LNCaP clone FGC (cell line): ENCODE results near the gene IL17REL.

Experiments
- DNase-seq: peaks from one replicate; pipeline ENCODE4 v3.0.0-alpha.2; 2011; ENCODE audit warnings: low read depth
- H3K4me3 ChIP-seq: 2 replicates; pipeline ENCODE4 v1.5.1; 2011; ENCODE audit warnings: mild to moderate bottlenecking, low read depth, low read length, control low read depth
- TF ChIP-seq, protein P1 (sequence below): IDR thresholded peaks from 2 replicates; pipeline ENCODE4 v1.5.1; 2012; ENCODE audit warnings: mild to moderate bottlenecking; ENCODE audit not compliant: control insufficient read depth, insufficient read depth; ENCODE audit errors: extremely low read depth

The IL17REL gene

DNA sequence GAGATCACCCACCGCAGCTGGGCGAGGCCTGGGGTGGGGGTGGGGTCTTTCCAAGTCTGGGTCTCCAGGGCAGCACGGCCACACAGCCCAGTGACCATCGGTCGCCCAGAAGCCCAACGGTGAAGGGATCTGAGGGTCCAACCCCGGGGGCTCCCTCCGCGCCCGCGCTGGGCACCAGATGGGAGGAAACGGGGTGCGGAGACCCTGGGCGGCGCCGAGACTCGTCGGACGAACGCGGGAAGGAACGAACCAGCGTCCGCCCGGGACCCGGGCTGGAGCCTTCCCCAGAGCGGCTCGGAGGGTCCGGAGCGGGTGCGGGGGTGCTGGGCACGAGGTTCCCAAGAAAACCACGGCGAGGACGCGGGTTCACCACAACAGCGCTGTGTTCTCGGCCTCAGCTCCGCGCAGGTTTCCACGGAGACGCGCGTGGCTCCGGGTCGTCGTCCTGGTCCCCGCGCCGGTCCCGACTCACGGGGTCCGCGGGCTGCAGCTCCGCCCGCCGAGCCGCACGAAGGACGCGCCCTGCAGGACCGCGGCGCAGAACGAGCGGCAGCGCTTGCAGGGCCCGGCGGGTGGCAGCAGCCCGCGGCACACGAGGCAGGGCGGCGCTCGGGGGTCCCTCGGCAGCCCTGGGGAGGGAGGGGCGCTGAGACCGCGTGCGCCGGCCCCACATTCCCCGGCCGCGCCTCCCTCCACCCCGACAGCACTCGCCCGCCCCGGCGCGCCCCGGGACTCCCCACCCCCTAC, 2.3 kb upstream of the IL17REL start:
- TF ChIP-seq, protein P1, sequence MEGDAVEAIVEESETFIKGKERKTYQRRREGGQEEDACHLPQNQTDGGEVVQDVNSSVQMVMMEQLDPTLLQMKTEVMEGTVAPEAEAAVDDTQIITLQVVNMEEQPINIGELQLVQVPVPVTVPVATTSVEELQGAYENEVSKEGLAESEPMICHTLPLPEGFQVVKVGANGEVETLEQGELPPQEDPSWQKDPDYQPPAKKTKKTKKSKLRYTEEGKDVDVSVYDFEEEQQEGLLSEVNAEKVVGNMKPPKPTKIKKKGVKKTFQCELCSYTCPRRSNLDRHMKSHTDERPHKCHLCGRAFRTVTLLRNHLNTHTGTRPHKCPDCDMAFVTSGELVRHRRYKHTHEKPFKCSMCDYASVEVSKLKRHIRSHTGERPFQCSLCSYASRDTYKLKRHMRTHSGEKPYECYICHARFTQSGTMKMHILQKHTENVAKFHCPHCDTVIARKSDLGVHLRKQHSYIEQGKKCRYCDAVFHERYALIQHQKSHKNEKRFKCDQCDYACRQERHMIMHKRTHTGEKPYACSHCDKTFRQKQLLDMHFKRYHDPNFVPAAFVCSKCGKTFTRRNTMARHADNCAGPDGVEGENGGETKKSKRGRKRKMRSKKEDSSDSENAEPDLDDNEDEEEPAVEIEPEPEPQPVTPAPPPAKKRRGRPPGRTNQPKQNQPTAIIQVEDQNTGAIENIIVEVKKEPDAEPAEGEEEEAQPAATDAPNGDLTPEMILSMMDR, result 0 out of 2 replicates have a peak, but pooled peaks have one; percentile 5
- no peak overlapping the region for H3K4me3 ChIP-seq
- no peak for DNase-seq

DNA sequence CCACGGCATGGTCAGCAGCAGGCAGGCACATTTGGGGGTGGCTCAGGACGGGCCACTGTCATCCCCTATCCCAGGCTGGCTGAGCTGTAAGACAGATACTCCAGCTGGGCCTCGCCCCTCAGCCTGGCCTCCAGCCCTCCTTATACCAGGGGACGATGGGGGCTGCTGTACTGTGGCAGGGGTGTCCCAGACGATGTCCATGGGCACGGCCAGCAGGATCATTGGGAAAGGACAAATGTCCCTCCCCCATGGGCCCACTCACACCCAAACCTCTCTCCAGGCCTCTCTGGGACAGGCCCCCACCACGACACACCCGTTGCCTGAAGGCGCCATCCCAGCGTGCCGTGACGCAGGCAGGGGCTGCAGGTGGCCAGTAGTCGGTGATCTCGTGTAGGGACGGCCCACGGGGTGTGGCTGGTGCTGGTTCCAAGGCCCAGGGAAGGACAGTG, 1.5 kb upstream of the IL17REL start:
- TF ChIP-seq, protein P1, result no peak
- no peak for DNase-seq
- H3K4me3 ChIP-seq, result no peak overlapping the region

DNA sequence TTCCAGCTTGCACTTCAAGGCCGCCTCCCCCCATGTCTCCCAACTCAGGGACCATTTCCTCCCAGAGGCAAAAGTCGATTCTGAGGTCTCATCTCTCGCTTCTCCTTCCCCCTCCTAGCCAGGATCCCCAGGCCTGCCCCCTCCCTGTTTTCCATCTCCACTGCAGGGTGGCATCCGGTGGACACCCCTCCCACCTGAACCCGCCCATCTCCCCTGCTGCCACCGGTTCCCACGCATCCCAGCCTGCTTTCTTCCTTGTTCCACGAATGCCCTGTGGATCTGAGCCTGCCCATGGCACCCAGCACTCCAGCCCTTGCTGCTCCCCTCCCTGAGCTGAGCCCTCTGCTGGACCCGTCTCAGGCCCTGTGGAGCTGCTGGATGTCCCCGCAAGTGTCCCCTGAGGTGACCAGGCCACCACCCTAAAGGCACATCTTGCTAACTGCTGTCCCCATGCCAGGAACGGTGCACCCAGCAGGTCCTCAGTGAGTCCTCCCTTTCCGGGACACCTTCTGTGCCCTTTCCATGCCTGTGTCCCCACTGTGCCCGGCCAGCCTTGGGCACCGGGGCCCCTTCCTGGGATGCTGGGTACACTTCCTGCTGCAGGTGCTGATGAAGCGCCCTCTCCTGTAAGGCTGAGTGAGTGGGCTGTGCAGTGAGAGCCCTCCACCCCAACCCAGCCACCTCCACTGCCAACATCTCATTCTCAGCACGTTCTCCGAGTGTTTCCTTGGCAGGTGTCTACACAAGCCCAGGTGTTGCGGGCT, 936 bp downstream of the IL17REL start:
- DNase-seq, result no peak
- TF ChIP-seq, protein P1, result no peak
- H3K4me3 ChIP-seq, result no peak overlapping the region

DNA sequence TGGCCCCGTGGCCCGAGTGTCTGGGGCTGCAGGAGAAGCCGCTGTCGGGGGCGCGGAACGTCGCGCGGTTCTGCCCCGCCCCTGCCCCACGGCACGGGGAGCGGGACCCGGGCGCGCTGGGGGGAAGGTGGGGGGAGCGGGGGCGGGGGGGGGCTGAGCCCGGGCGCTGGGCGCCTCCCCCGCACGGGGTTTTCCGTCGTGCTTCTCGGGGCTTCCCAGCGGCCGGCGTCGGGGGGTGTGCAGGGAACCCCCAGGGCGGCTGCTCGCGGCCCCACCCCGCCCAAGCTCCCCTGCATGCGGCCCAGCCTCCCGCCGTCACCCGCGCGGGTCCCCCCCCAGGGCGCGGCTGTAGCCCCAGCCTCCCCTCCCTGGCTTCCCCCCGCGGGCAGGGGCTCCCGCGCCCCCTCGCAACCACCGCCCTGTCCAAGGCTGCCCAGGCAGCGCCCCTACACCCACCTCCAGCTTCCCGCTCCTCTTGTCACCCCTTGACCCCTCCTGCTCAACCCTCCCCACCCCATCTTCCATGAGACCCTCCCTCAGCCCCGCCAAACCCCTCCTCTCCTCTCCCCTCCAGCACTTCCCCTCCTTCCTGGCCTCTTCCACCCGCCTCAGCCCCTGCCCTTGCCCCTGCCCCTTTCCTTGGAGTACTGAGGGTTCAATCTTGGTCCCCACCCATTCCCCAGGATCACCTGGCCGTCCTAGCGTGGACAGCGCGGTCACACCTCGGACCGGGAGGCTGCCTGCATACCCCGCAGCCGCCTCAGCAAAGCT, 1.7 kb downstream of the IL17REL start:
- no peak for DNase-seq
- H3K4me3 ChIP-seq, result no peak overlapping the region

DNA sequence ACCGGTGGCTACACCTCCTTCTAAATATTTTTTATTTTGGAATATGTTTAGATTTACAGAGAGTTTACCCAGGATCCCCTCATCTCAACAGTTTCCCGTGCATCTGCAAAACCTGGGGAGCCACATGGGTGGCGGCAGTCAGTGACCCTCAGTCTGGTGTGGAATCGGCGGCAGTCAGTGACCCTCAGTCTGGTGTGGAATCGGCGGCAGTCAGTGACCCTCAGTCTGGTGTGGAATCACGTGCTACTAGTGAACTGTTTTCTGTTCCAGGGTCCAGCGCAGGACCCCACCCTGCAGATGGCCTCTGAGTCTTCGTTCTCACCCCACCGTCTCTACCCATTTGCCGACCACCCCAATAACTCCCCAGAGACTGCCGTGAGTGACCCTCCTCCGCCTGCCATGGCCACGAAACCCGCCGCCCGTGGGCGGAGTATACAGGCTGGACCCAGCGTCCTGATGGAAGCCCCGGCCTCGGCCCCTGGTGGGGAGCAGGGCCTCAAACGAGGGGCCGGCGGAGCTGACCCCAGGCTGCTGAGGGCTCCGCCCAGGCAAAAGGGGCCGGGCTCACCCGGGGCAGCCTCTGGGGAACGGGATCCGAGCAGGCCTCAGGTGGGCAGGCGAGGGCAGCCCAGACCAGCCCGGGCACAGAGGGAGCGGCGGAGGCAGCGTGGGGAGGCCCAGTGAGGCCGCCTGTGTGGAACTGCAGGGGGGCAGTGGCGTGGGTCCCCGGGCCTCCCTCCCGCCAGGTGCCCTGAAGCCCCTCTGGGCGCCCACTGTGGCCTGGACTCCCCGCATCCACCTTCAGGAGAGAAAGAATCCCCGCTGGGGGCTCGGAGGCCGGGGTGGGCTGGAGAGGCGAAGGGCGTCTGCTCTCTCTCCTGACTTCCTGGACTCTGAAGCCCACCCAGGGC, 2.5 kb downstream of the IL17REL start:
- H3K4me3 ChIP-seq, result no peak overlapping the region
- no peak for DNase-seq
- TF ChIP-seq, protein P1, result no peak

More for the DNA sequence above, 1.7 kb downstream of the IL17REL start:
- TF ChIP-seq, protein P1, result no peak

DNA sequence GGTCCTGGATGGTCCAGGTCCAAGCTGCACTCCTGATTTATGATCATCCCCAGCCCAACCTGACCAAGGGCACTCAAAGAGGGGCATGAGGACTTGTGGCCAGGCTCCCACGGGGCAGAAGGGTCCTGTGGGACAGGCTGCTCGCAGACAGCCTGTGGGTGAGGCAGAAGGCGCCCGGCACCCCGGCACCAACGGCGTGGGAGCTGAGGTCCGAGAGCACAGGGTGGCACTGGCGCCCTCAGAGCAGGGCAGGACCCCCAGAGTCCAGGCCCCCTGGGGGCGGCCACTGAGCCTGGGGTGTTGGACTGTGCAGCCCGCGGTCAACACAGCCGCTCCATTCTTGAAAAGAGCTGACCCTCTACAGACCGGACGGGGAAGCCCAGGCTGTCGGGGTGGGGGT, 3.3 kb downstream of the IL17REL start:
- TF ChIP-seq, protein P1, result no peak
- H3K4me3 ChIP-seq, result no peak overlapping the region
- no peak for DNase-seq
